Transverse colon (tissue), 4 donors: ENCODE results near the gene ANKS1B. TPM values are rescaled to one million over a fixed set of nuclear protein-coding genes. Genes with fewer than 3 reads are reported as not detected.

Experiments
- DNase-seq: peaks from one replicate; pipeline ENCODE4 v3.0.0-alpha.2; 2019
- H3K27ac ChIP-seq, 4 donors: fragments of 200-600 bp; sonication (generic); 2 replicates each; pipeline ENCODE4 v1.5.1; 2016 to 2018; ENCODE audit warnings: inconsistent platforms in 4 of 4
- H3K27me3 ChIP-seq: fragments of 200-600 bp; sonication (generic); 2 replicates; pipeline ENCODE4 v1.5.1; 2017; ENCODE audit warnings: inconsistent platforms
- H3K36me3 ChIP-seq, 4 donors: fragments of 200-600 bp; sonication (generic); 2 replicates each; pipeline ENCODE4 v1.5.1; 2017 to 2019; ENCODE audit warnings: inconsistent platforms in 4 of 4
- H3K4me1 ChIP-seq, 4 donors: fragments of 200-600 bp; sonication (generic); 2 replicates each; pipeline ENCODE4 v1.5.1; 2017 to 2020; ENCODE audit warnings: inconsistent platforms in 4 of 4
- H3K4me3 ChIP-seq, 4 donors: fragments of 200-600 bp; sonication (generic); 1 replicate in 1 of 4; 2 replicates in 3 of 4; pipeline versions ENCODE4 v1.5.1 to v1.6.1; 2017 to 2019; ENCODE audit warnings: inconsistent platforms in 4 of 4
- H3K9me3 ChIP-seq, 2 donors: fragments of 200-600 bp; sonication (generic); 2 replicates each; pipeline ENCODE4 v1.5.1; 2017 to 2019; ENCODE audit warnings: inconsistent platforms in 2 of 2
- EP300 ChIP-seq: sonication (generic); formaldehyde crosslinking; IDR thresholded peaks from one replicate; pipeline ENCODE4 v1.6.1; 2017; ENCODE audit warnings: antibody characterized with exemption, low read depth
- POLR2A ChIP-seq: fragments of 450-650 bp; IDR thresholded peaks from one replicate; pipeline ENCODE4 v1.6.1; 2016; ENCODE audit warnings: antibody characterized with exemption, mild to moderate bottlenecking, moderate library complexity
- POLR2AphosphoS5 ChIP-seq, 3 donors: sonication (generic); formaldehyde crosslinking; IDR thresholded peaks; one replicate each; pipeline ENCODE4 v1.6.1; 2016; ENCODE audit warnings: antibody characterized with exemption in 3 of 3
- WGBS, 2 donors: methylation state at CpG; one replicate each; pipeline ENCODE4 v1.1.5; 2018; ENCODE audit warnings: low coverage in 1 of 2; 5-methylcytosine and 5-hydroxymethylcytosine counted together
- in situ Hi-C, 4 donors: fragments of 200-750 bp; cut with MboI; loops; one replicate each; pipeline versions ENCODE4 v1.15.0 to v1.15.1; 2017; ENCODE audit warnings: low sequenced_read_pairs in 3 of 4, low pct_ligation_motif_present in 1 of 4, low pct_unique_long_range_greater_than_20kb in 1 of 4
- intact Hi-C: fragments of 100-400 bp; cut with DNase I; formaldehyde crosslinking; loops from one replicate; pipeline ENCODE4 v1.15.1; 2023; ENCODE audit warnings: low total_unique reads
- total RNA-seq, 4 donors: library from RNA; depleted of rRNA; stranded (reverse); fragments of >200 nt; gene quantifications; one replicate each; pipeline ENCODE4 v1.1.0, GENCODE V29; 2016
- TF ChIP-seq, protein P1 (sequence below), 5 experiments: fragments of 200-600 bp in 3 of 5; fragments of 450-650 bp in 2 of 5; sonication (generic) in 3 of 5; IDR thresholded peaks; 1 replicate in 2 of 5; 2 replicates in 3 of 5; pipeline ENCODE4 v1.5.1; 2016 to 2017; ENCODE audit warnings: antibody characterized with exemption in 5 of 5, inconsistent platforms in 3 of 5, mild to moderate bottlenecking in 2 of 5, moderate library complexity in 1 of 5

ANKS1B gene
- total RNA-seq, 4 donors from 2014 or later, result 1.4 to 6.4 (median 3.5) TPM; not detected in 1

DNA sequence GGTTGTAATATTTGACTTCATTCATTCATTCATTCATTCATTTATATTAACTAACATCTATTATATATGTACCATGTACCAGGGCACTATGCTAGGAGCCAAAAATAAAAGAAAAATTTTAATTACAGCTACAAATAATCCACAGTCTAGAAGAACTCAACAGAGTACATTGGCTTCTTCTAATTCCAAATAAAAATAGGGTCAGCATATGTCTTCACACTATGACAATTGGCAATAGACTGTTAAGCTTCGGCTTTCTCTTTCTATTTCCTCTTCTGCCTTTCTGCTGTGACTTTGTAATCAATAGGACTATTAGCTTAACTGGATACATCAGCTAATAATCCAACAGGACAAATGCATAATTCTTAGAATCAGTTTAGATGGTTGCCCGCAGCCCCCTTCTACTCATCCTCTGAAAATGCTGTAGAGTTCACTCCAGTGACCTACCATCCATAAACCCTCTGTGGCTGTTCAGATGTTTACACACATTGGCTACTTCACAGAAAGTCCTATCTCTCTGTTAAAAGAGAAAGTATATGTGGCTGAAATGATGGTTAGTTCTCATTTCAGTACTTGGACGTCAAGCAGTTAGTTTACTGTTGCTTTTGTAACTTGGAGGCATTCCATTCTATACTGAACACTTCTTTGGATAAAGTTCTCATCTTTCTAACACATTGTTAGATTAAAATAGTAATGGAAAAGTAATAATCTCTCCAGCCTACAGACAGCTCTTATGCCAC is 782.7 kb downstream of the ANKS1B start:
- intact Hi-C loops, result no loop called here
- in situ Hi-C loops, result no loop called here
- whole genome bisulfite sequencing, 2 donors, result 73% methylated on average over 3 of the region's 3 CpGs
- Histone ChIP-seq H3K27ac (no peak overlapping the region), H3K27me3 (no peaks in the 10 kb centered on the region), H3K9me3 (no peaks in the 10 kb centered on the region), H3K36me3 (no peaks in the 10 kb centered on the region), H3K4me1 (no peaks in the 10 kb centered on the region), H3K4me3 (no peak overlapping the region)
- no peak for DNase-seq
- TF ChIP-seq, protein P1, sequence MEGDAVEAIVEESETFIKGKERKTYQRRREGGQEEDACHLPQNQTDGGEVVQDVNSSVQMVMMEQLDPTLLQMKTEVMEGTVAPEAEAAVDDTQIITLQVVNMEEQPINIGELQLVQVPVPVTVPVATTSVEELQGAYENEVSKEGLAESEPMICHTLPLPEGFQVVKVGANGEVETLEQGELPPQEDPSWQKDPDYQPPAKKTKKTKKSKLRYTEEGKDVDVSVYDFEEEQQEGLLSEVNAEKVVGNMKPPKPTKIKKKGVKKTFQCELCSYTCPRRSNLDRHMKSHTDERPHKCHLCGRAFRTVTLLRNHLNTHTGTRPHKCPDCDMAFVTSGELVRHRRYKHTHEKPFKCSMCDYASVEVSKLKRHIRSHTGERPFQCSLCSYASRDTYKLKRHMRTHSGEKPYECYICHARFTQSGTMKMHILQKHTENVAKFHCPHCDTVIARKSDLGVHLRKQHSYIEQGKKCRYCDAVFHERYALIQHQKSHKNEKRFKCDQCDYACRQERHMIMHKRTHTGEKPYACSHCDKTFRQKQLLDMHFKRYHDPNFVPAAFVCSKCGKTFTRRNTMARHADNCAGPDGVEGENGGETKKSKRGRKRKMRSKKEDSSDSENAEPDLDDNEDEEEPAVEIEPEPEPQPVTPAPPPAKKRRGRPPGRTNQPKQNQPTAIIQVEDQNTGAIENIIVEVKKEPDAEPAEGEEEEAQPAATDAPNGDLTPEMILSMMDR (IDR thresholded peaks at IDR 0.05), result no peak
- TF ChIP-seq POLR2AphosphoS5 (IDR thresholded peaks at IDR 0.05) (no peak), EP300 (no peak), POLR2A (no peak)

DNA sequence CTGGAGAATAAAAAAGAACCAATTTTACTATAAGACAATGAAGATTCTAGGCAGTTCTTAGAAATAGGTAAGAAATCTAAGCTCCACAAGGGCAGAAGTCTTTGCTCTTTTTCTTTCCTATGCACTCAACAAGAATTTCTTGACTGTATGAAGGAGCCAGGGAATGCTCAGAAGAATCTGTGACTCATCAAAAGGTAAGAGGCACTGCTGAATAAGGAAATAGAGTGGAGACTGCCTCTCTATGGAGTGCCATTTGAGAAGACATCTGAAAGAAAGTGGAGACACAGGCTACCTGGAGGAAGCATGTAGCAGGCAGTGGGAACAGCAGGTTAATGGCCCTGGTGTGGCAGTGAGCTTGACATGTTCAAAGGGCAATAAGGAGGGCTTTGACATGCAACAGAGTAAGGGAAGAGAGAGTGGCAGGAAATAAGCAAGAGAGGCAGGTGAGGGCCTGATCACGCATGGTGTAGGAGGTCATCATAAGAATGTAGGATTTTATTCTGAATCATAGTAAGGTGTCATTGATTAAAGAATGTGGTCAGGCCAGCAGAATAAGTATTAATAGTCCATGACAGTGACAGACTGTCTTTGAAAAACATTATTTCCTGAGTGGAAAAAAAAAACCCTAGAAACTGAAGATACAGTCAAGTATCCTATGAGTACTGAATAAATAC is 783.9 kb downstream of the ANKS1B start:
- H3K4me3 ChIP-seq, result no peak overlapping the region
- no peak overlapping the region for H3K27ac ChIP-seq
- no peak for DNase-seq
- WGBS, 2 donors, result 0 to 33% methylated on average over 1 of the region's 1 CpG
- no peaks in the 10 kb centered on the region for H3K36me3 ChIP-seq
- no peaks in the 10 kb centered on the region for H3K27me3 ChIP-seq
- in situ Hi-C loops (no loop called here), intact Hi-C loops (no loop called here)
- H3K9me3 ChIP-seq, result no peaks in the 10 kb centered on the region
- TF ChIP-seq, protein P1 (IDR thresholded peaks at IDR 0.05), result no peak
- TF ChIP-seq EP300 (no peak), POLR2AphosphoS5 (IDR thresholded peaks at IDR 0.05) (no peak), POLR2A (no peak)
- H3K4me1 ChIP-seq, result no peaks in the 10 kb centered on the region

DNA sequence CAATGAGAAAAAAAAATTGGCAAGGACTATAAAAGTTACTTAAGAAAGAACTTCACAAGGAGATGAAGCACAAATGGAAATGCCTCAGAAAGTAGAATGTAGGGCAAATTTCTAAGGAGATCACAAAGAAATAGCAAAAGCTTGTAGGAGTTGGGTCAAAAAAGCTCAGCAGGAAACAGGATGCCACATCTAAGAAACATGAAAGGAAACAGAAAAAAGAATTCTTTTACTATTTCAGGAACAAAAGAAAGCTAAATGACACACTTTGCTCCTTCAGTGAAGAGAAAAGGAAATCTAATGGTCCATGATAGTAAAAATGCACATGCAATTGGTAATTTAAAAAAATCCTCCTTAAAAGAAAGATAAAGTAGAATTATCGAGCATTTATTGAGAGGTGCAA is 789.3 kb downstream of the ANKS1B start:
- TF ChIP-seq EP300 (no peak), POLR2AphosphoS5 (IDR thresholded peaks at IDR 0.05) (no peak), POLR2A (no peak)
- TF ChIP-seq, protein P1 (IDR thresholded peaks at IDR 0.05), result no peak
- in situ Hi-C loops, result no loop called here
- Histone ChIP-seq H3K36me3 (no peaks in the 10 kb centered on the region), H3K4me1 (no peaks in the 10 kb centered on the region), H3K4me3 (no peak overlapping the region), H3K27me3 (no peaks in the 10 kb centered on the region), H3K27ac (no peak overlapping the region), H3K9me3 (no peaks in the 10 kb centered on the region)
- 70 to 90% methylated on average over 1 of the region's 1 CpG for WGBS, 2 donors
- intact Hi-C loops, result no loop called here
- no peak for DNase-seq

DNA sequence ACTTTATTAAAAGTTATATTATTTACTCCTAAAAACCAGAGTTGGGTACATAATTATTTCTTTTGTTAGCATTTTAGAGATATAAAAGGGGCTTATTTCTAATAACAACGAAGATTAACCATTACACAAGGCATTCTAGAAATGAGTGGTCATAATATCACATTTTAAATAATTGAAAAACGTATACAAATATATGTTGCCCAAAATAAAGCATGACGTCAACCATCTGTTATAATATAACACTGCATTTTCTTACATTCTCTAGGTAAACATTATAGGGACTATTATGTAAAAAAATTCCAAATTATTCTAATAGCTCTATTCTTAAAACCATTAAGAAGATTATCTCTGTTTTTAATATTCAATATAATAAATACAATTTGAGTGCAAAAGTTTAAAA is 792.2 kb downstream of the ANKS1B start:
- Histone ChIP-seq H3K4me1 (no peaks in the 10 kb centered on the region), H3K27me3 (no peaks in the 10 kb centered on the region), H3K4me3 (no peak overlapping the region), H3K36me3 (no peaks in the 10 kb centered on the region), H3K9me3 (no peaks in the 10 kb centered on the region), H3K27ac (no peak overlapping the region)
- intact Hi-C loops, result no loop called here
- in situ Hi-C loops, result no loop called here
- DNase-seq, result no peak
- TF ChIP-seq POLR2A (no peak), EP300 (no peak), POLR2AphosphoS5 (IDR thresholded peaks at IDR 0.05) (no peak)
- TF ChIP-seq, protein P1 (IDR thresholded peaks at IDR 0.05), result no peak
- 55% methylated on average over 3 of the region's 3 CpGs for WGBS, 2 donors
